HEK293 (cell line): ENCODE data around the gene TMEM19.

Experiments used
- BCL11B ChIP-seq: fragments of 450-650 bp; formaldehyde crosslinking; IDR thresholded peaks from 2 replicates; pipeline ENCODE4 v1.5.1; 2016; ENCODE audit warnings: low read depth, missing biosample characterization, missing genetic modification characterization
- GLIS1 ChIP-seq: fragments of 450-650 bp; formaldehyde crosslinking; IDR thresholded peaks from 2 replicates; pipeline ENCODE4 v1.5.1; 2016; ENCODE audit warnings: missing biosample characterization, missing genetic modification characterization
- HOXC10 ChIP-seq: sonication (generic); formaldehyde crosslinking; IDR thresholded peaks from 2 replicates; pipeline ENCODE4 v1.8.1; 2023; ENCODE audit warnings: mild to moderate bottlenecking, missing genetic modification reagents
- IKZF3 ChIP-seq: fragments of 450-650 bp; IDR thresholded peaks from 2 replicates; pipeline ENCODE4 v1.5.0; 2018; ENCODE audit warnings: missing biosample characterization, mild to moderate bottlenecking, missing genetic modification characterization, moderate library complexity
- KLF7 ChIP-seq: fragments of 450-650 bp; formaldehyde crosslinking; IDR thresholded peaks from 2 replicates; pipeline ENCODE4 v1.5.1; 2016; ENCODE audit warnings: missing biosample characterization, missing genetic modification characterization, borderline replicate concordance
- SALL2 ChIP-seq: fragments of 450-650 bp; formaldehyde crosslinking; IDR thresholded peaks from 2 replicates; pipeline ENCODE4 v1.5.0; 2017; ENCODE audit warnings: missing biosample characterization, mild to moderate bottlenecking, missing genetic modification characterization, borderline replicate concordance
- SP2 ChIP-seq: fragments of 450-650 bp; formaldehyde crosslinking; IDR thresholded peaks from 2 replicates; pipeline ENCODE4 v1.5.1; 2016; ENCODE audit warnings: missing biosample characterization, missing genetic modification characterization
- SP3 ChIP-seq: fragments of 450-650 bp; formaldehyde crosslinking; IDR thresholded peaks from 2 replicates; pipeline ENCODE4 v1.5.1; 2016; ENCODE audit warnings: missing biosample characterization, missing genetic modification characterization
- ZBTB1 ChIP-seq: fragments of 450-650 bp; formaldehyde crosslinking; IDR thresholded peaks from 2 replicates; pipeline ENCODE4 v1.5.1; 2016; ENCODE audit warnings: missing biosample characterization, missing genetic modification characterization
- ZBTB11 ChIP-seq: fragments of 450-650 bp; formaldehyde crosslinking; conservative IDR thresholded peaks from 2 replicates; pipeline ENCODE4 v1.5.1; 2016; ENCODE audit warnings: low read depth, missing biosample characterization, missing genetic modification characterization
- ZBTB48 ChIP-seq: fragments of 450-650 bp; formaldehyde crosslinking; IDR thresholded peaks from 2 replicates; pipeline ENCODE4 v1.5.1; 2016; ENCODE audit warnings: missing biosample characterization, missing genetic modification characterization
- ZBTB6 ChIP-seq: fragments of 450-650 bp; formaldehyde crosslinking; IDR thresholded peaks from 2 replicates; pipeline ENCODE4 v1.5.1; 2017; ENCODE audit warnings: missing biosample characterization, missing genetic modification characterization
- ZFP3 ChIP-seq: fragments of 450-650 bp; formaldehyde crosslinking; IDR thresholded peaks from 2 replicates; pipeline ENCODE4 v1.5.1; 2016; ENCODE audit warnings: low read depth, missing biosample characterization, missing genetic modification characterization
- ZNF157 ChIP-seq: fragments of 450-650 bp; formaldehyde crosslinking; IDR thresholded peaks from 2 replicates; pipeline ENCODE4 v1.5.1; 2016; ENCODE audit warnings: missing biosample characterization, missing genetic modification characterization
- ZNF16 ChIP-seq: fragments of 450-650 bp; formaldehyde crosslinking; IDR thresholded peaks from 2 replicates; pipeline ENCODE4 v1.5.1; 2016; ENCODE audit warnings: low read depth, missing biosample characterization, missing genetic modification characterization
- ZNF292 ChIP-seq: fragments of 450-650 bp; formaldehyde crosslinking; IDR thresholded peaks from 2 replicates; pipeline ENCODE4 v1.5.1; 2016; ENCODE audit warnings: low read depth, missing biosample characterization, missing genetic modification characterization, borderline replicate concordance
- ZNF398 ChIP-seq: fragments of 450-650 bp; formaldehyde crosslinking; IDR thresholded peaks from 2 replicates; pipeline ENCODE4 v1.5.1; 2017; ENCODE audit warnings: missing biosample characterization, missing genetic modification characterization
- ZNF404 ChIP-seq: fragments of 450-650 bp; formaldehyde crosslinking; IDR thresholded peaks from 2 replicates; pipeline ENCODE4 v1.5.1; 2017; ENCODE audit warnings: missing biosample characterization, missing genetic modification characterization
- ZNF433 ChIP-seq: fragments of 450-650 bp; formaldehyde crosslinking; IDR thresholded peaks from 2 replicates; pipeline ENCODE4 v1.5.1; 2016; ENCODE audit warnings: missing biosample characterization, missing genetic modification characterization, low read depth
- ZNF449 ChIP-seq: fragments of 450-650 bp; formaldehyde crosslinking; IDR thresholded peaks from 2 replicates; pipeline ENCODE4 v1.5.1; 2017; ENCODE audit warnings: missing biosample characterization, mild to moderate bottlenecking, missing genetic modification characterization, moderate library complexity
- ZNF544 ChIP-seq: fragments of 450-650 bp; formaldehyde crosslinking; IDR thresholded peaks from 2 replicates; pipeline ENCODE4 v1.5.0; 2017; ENCODE audit warnings: missing biosample characterization, missing genetic modification characterization
- ZNF548 ChIP-seq: fragments of 450-650 bp; formaldehyde crosslinking; IDR thresholded peaks from 2 replicates; pipeline ENCODE4 v1.5.1; 2016; ENCODE audit warnings: missing biosample characterization, missing genetic modification characterization
- ZNF585B ChIP-seq: fragments of 450-650 bp; formaldehyde crosslinking; IDR thresholded peaks from 2 replicates; pipeline ENCODE4 v1.5.1; 2016; ENCODE audit warnings: missing biosample characterization, missing genetic modification characterization
- ZNF623 ChIP-seq: fragments of 450-650 bp; formaldehyde crosslinking; IDR thresholded peaks from 2 replicates; pipeline ENCODE4 v1.5.1; 2016; ENCODE audit warnings: missing biosample characterization, missing genetic modification characterization
- ZNF768 ChIP-seq: fragments of 450-650 bp; formaldehyde crosslinking; IDR thresholded peaks from 2 replicates; pipeline ENCODE4 v1.5.1; 2018; ENCODE audit warnings: missing biosample characterization, mild to moderate bottlenecking, missing genetic modification characterization
- TF ChIP-seq, protein P1 (sequence below): sonication (generic); formaldehyde crosslinking; IDR thresholded peaks from 2 replicates; pipeline ENCODE4 v1.8.1; 2022; ENCODE audit warnings: mild to moderate bottlenecking, moderate library complexity, missing genetic modification reagents
- TF ChIP-seq, protein P2 (sequence below): fragments of 450-650 bp; formaldehyde crosslinking; IDR thresholded peaks from 2 replicates; pipeline ENCODE4 v1.5.1; 2016; ENCODE audit warnings: missing biosample characterization, missing genetic modification characterization

TMEM19 gene

GRCh38 chr12:71663561-71664410 lies 22.1 kb upstream of the TMEM19 start, which contains the start of the genes THAP2 and ZFC3H1 (continued):
- TF ChIP-seq ZNF404 (tag by site-specific recombination), result no peak
- TF ChIP-seq ZNF548, result no peak
- TF ChIP-seq ZFP3, result no peak
- no peak for TF ChIP-seq ZNF449 (tag by site-specific recombination)
- no peak for TF ChIP-seq ZNF433 (tag by site-specific recombination)
- no peak for TF ChIP-seq ZNF585B (tag by site-specific recombination)
- TF ChIP-seq, protein P1, sequence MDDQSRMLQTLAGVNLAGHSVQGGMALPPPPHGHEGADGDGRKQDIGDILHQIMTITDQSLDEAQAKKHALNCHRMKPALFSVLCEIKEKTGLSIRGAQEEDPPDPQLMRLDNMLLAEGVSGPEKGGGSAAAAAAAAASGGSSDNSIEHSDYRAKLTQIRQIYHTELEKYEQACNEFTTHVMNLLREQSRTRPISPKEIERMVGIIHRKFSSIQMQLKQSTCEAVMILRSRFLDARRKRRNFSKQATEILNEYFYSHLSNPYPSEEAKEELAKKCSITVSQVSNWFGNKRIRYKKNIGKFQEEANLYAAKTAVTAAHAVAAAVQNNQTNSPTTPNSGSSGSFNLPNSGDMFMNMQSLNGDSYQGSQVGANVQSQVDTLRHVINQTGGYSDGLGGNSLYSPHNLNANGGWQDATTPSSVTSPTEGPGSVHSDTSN, result peak; percentile 26; the same call in 1 of the 2 replicates
- peak; percentile 98 for TF ChIP-seq ZBTB11 (tag by site-specific recombination)
- TF ChIP-seq ZNF157 (tag by site-specific recombination), result no peak
- no peak for TF ChIP-seq ZNF292 (tag by site-specific recombination)
- no peak for TF ChIP-seq ZNF398 (tag by site-specific recombination)
- TF ChIP-seq BCL11B, result no peak
- TF ChIP-seq, protein P2, sequence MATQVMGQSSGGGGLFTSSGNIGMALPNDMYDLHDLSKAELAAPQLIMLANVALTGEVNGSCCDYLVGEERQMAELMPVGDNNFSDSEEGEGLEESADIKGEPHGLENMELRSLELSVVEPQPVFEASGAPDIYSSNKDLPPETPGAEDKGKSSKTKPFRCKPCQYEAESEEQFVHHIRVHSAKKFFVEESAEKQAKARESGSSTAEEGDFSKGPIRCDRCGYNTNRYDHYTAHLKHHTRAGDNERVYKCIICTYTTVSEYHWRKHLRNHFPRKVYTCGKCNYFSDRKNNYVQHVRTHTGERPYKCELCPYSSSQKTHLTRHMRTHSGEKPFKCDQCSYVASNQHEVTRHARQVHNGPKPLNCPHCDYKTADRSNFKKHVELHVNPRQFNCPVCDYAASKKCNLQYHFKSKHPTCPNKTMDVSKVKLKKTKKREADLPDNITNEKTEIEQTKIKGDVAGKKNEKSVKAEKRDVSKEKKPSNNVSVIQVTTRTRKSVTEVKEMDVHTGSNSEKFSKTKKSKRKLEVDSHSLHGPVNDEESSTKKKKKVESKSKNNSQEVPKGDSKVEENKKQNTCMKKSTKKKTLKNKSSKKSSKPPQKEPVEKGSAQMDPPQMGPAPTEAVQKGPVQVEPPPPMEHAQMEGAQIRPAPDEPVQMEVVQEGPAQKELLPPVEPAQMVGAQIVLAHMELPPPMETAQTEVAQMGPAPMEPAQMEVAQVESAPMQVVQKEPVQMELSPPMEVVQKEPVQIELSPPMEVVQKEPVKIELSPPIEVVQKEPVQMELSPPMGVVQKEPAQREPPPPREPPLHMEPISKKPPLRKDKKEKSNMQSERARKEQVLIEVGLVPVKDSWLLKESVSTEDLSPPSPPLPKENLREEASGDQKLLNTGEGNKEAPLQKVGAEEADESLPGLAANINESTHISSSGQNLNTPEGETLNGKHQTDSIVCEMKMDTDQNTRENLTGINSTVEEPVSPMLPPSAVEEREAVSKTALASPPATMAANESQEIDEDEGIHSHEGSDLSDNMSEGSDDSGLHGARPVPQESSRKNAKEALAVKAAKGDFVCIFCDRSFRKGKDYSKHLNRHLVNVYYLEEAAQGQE (tag by site-specific recombination), result no peak
- no peak for TF ChIP-seq IKZF3 (tag by site-specific recombination)
- peak; percentile 44 for TF ChIP-seq GLIS1 (tag by site-specific recombination)
- no peak for TF ChIP-seq ZBTB1
- TF ChIP-seq ZNF768, result no peak
- TF ChIP-seq ZBTB48 (tag by site-specific recombination), result peak; percentile 75
- TF ChIP-seq HOXC10 (CRISPR knock-in tag), result no peak
- TF ChIP-seq ZNF16, result no peak
- TF ChIP-seq SP2, result peak; percentile 88
- no peak for TF ChIP-seq ZNF623 (tag by site-specific recombination)
- TF ChIP-seq SP3, result peak; percentile 98
- TF ChIP-seq KLF7 (tag by site-specific recombination), result peak; percentile 44; the same call in 1 of the 2 replicates
- TF ChIP-seq ZNF544, result no peak
- no peak for TF ChIP-seq SALL2 (tag by site-specific recombination)
- no peak for TF ChIP-seq ZBTB6 (tag by site-specific recombination)
